ENCODE data around the gene HAPSTR1. TPM values are rescaled to one million over a fixed set of nuclear protein-coding genes. Genes with fewer than 3 reads are reported as not detected.

HAPSTR1 gene
- total and polyA plus RNA-seq, 2 experiments from 2014 or later, result 21.4 to 69.0 TPM

DNA sequence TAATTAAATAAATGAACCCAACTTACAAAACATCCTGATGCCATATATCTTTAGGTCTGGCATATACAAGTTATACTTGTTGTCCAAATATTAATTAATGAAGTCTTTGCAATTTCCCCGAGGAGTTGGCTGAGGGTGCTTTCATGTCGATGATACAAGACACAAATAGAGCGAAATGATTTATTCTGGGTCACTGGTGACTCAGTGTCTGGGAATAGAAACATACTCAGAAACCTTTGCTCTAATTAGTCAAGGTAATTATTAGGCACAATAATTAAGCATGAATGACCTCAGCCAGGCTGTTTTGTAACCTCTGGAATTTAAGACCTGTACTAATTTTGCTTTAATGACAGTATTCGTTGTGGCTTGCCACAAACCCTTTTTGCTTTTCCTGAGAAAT, 37.0 kb upstream of the HAPSTR1 start:
- no peaks in the 10 kb centered on the region for H3K36me3 ChIP-seq (replicated peaks; ENCODE audit: insufficient read depth, low read depth)
- no peaks in the 10 kb centered on the region for H4K20me1 ChIP-seq (ENCODE audit: insufficient read depth, poor library complexity, severe bottlenecking)
- no peak overlapping the region for H3K27ac ChIP-seq
- no peaks in the 10 kb centered on the region for H3K9me3 ChIP-seq (ENCODE audit: low read depth)
- no peaks in the 10 kb centered on the region for H3K9me2 ChIP-seq (replicated peaks; ENCODE audit: insufficient read depth)
- no peaks in the 10 kb centered on the region for H3K4me1 ChIP-seq (ENCODE audit: insufficient read depth)
- no peak overlapping the region for H3K4me3 ChIP-seq
- H3K27me3 ChIP-seq, result no peaks in the 10 kb centered on the region
- no peak for DNase-seq (ENCODE audit: low spot score)
- WGBS (ENCODE audit: low lambda C conversion rate, missing lambda C conversion rate), result 94% methylated on average over 4 of the region's 4 CpGs
- no peak overlapping the region for H3K4me2 ChIP-seq
- TF ChIP-seq EZH2phosphoT487 (IDR thresholded peaks at IDR 0.05; ENCODE audit: low read depth, severe bottlenecking, unreplicated experiment), result no peak
- TF ChIP-seq, protein P1, sequence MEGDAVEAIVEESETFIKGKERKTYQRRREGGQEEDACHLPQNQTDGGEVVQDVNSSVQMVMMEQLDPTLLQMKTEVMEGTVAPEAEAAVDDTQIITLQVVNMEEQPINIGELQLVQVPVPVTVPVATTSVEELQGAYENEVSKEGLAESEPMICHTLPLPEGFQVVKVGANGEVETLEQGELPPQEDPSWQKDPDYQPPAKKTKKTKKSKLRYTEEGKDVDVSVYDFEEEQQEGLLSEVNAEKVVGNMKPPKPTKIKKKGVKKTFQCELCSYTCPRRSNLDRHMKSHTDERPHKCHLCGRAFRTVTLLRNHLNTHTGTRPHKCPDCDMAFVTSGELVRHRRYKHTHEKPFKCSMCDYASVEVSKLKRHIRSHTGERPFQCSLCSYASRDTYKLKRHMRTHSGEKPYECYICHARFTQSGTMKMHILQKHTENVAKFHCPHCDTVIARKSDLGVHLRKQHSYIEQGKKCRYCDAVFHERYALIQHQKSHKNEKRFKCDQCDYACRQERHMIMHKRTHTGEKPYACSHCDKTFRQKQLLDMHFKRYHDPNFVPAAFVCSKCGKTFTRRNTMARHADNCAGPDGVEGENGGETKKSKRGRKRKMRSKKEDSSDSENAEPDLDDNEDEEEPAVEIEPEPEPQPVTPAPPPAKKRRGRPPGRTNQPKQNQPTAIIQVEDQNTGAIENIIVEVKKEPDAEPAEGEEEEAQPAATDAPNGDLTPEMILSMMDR (IDR thresholded peaks at IDR 0.05; ENCODE audit: poor library complexity), result no peak
- TF ChIP-seq EZH2 (IDR thresholded peaks at IDR 0.05; ENCODE audit: borderline replicate concordance), result no peak
- H3K79me2 ChIP-seq, result no peaks in the 10 kb centered on the region
- no peak overlapping the region for H2AFZ ChIP-seq

DNA sequence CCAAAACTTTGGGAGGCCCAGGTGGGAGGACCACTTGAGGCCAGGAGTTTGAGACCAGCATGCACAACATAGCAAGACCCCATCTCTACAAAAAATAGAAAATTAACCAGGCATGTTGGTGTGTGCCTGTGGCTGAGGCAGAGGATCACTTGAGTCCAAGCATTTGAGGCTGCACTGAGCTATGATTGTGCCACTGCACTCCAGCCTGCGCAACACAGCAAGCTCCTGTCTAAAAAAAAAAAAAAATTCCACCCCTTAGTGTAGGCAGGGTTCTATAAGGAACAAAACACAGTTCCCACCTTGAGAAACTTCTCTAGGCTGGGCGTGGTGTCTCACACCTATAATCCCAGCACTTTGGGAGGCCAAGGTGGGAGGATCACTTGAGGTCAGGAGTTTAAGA, 36.3 kb upstream of the HAPSTR1 start:
- Histone ChIP-seq H3K9me2 (replicated peaks; ENCODE audit: insufficient read depth) (no peaks in the 10 kb centered on the region), H3K27ac (no peak overlapping the region), H2AFZ (no peak overlapping the region), H3K4me2 (no peak overlapping the region), H3K36me3 (replicated peaks; ENCODE audit: insufficient read depth, low read depth) (no peaks in the 10 kb centered on the region), H3K79me2 (no peaks in the 10 kb centered on the region), H4K20me1 (ENCODE audit: insufficient read depth, poor library complexity, severe bottlenecking) (no peaks in the 10 kb centered on the region), H3K4me3 (no peak overlapping the region), H3K27me3 (no peaks in the 10 kb centered on the region), H3K9me3 (ENCODE audit: low read depth) (no peaks in the 10 kb centered on the region), H3K4me1 (ENCODE audit: insufficient read depth) (no peaks in the 10 kb centered on the region)
- WGBS (ENCODE audit: low lambda C conversion rate, missing lambda C conversion rate), result 81% methylated on average over 2 of the region's 2 CpGs
- no peak for DNase-seq (ENCODE audit: low spot score)
- TF ChIP-seq EZH2phosphoT487 (IDR thresholded peaks at IDR 0.05; ENCODE audit: low read depth, severe bottlenecking, unreplicated experiment) (no peak), EZH2 (IDR thresholded peaks at IDR 0.05; ENCODE audit: borderline replicate concordance) (no peak)
- TF ChIP-seq, protein P1 (IDR thresholded peaks at IDR 0.05; ENCODE audit: poor library complexity), result no peak

DNA sequence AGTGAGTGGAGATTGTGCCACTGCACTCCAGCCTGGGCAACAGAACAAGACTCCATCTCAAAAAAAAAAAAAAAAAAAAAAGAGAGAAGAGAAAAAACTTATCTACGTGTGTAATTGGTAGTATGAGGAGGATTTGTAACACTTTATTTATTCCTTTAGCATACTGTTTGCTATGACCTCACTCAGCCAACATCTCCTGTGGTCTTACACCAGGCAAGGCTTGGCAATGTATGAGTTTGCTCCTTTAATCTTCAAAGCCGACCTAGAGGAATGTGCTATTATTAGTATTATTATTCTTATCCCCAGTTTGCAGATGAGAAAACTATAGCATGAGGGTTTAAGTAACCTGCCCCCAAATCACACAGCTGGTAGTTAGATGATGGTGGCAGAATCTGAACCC, 35.8 kb upstream of the HAPSTR1 start:
- no peak overlapping the region for H3K4me3 ChIP-seq
- H2AFZ ChIP-seq, result no peak overlapping the region
- no peaks in the 10 kb centered on the region for H3K79me2 ChIP-seq
- TF ChIP-seq, protein P1 (IDR thresholded peaks at IDR 0.05; ENCODE audit: poor library complexity), result no peak
- TF ChIP-seq EZH2phosphoT487 (IDR thresholded peaks at IDR 0.05; ENCODE audit: low read depth, severe bottlenecking, unreplicated experiment) (no peak), EZH2 (IDR thresholded peaks at IDR 0.05; ENCODE audit: borderline replicate concordance) (no peak)
- no peaks in the 10 kb centered on the region for H3K36me3 ChIP-seq (replicated peaks; ENCODE audit: insufficient read depth, low read depth)
- 73% methylated on average over 2 of the region's 2 CpGs for WGBS (ENCODE audit: low lambda C conversion rate, missing lambda C conversion rate)
- no peak overlapping the region for H3K27ac ChIP-seq
- H3K9me3 ChIP-seq (ENCODE audit: low read depth), result no peaks in the 10 kb centered on the region
- DNase-seq (ENCODE audit: low spot score), result no peak
- no peak overlapping the region for H3K4me2 ChIP-seq
- no peaks in the 10 kb centered on the region for H3K27me3 ChIP-seq
- H3K4me1 ChIP-seq (ENCODE audit: insufficient read depth), result no peaks in the 10 kb centered on the region
- H3K9me2 ChIP-seq (replicated peaks; ENCODE audit: insufficient read depth), result no peaks in the 10 kb centered on the region
- H4K20me1 ChIP-seq (ENCODE audit: insufficient read depth, poor library complexity, severe bottlenecking), result no peaks in the 10 kb centered on the region

DNA sequence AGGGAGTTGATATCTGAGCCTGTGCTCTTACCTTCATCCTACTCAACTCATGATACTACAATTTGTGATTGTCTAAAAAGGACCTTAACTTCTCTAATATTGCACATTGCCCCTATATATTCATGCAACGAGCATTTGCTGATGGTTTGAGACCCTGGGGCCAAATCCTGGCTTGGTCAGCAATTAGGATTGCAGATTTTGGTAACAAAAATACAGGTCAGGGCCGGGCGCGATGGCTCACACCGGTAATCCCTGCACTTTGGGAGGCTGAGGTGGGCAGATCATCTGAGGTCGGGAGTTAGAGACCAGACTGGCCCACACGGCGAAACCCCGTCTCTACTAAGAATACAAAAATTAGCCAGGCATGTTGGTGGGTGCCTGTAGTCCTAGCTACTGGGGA, 35.4 kb upstream of the HAPSTR1 start:
- DNase-seq (ENCODE audit: low spot score), result no peak
- TF ChIP-seq EZH2phosphoT487 (IDR thresholded peaks at IDR 0.05; ENCODE audit: low read depth, severe bottlenecking, unreplicated experiment), result no peak
- TF ChIP-seq EZH2 (IDR thresholded peaks at IDR 0.05; ENCODE audit: borderline replicate concordance), result no peak
- TF ChIP-seq, protein P1 (IDR thresholded peaks at IDR 0.05; ENCODE audit: poor library complexity), result no peak
- Histone ChIP-seq H3K79me2 (no peaks in the 10 kb centered on the region), H3K4me3 (no peak overlapping the region), H3K4me1 (ENCODE audit: insufficient read depth) (no peaks in the 10 kb centered on the region), H3K27ac (no peak overlapping the region), H3K9me3 (ENCODE audit: low read depth) (no peaks in the 10 kb centered on the region), H3K27me3 (no peaks in the 10 kb centered on the region), H3K9me2 (replicated peaks; ENCODE audit: insufficient read depth) (no peaks in the 10 kb centered on the region), H4K20me1 (ENCODE audit: insufficient read depth, poor library complexity, severe bottlenecking) (no peaks in the 10 kb centered on the region), H3K4me2 (no peak overlapping the region), H2AFZ (no peak overlapping the region), H3K36me3 (replicated peaks; ENCODE audit: insufficient read depth, low read depth) (no peaks in the 10 kb centered on the region)
- WGBS (ENCODE audit: low lambda C conversion rate, missing lambda C conversion rate), result 83% methylated on average over 9 of the region's 9 CpGs
